Uterus (tissue), 4 donors: ENCODE results near the gene MKRN1. TPM values are rescaled to one million over a fixed set of nuclear protein-coding genes. Genes with fewer than 3 reads are reported as not detected.
"Not testable (repeated sequence)": the region's sequence is repeated elsewhere in the genome, so short reads cannot be mapped to it uniquely, and the experiment has no call there.

Experiments used
- DNase-seq, 2 donors: peaks; one replicate each; pipeline ENCODE4 v3.0.0-alpha.2; 2019 to 2020
- H3K27ac ChIP-seq, 2 donors: fragments of 200-600 bp; sonication (generic); 1 replicate in 1 of 2; 2 replicates in 1 of 2; pipeline ENCODE4 v1.5.1; 2016 to 2018
- H3K27me3 ChIP-seq, 2 donors: fragments of 200-600 bp; sonication (generic); one replicate each; pipeline ENCODE4 v1.5.1; 2018 to 2019; ENCODE audit warnings: control low read depth in 1 of 2
- H3K36me3 ChIP-seq, 2 donors: fragments of 200-600 bp; sonication (generic); one replicate each; pipeline ENCODE4 v1.5.1; 2019; ENCODE audit warnings: control low read depth in 1 of 2
- H3K4me1 ChIP-seq, 2 donors: fragments of 200-600 bp; sonication (generic); one replicate each; pipeline ENCODE4 v1.5.1; 2018 to 2019; ENCODE audit warnings: control low read depth in 1 of 2
- H3K4me3 ChIP-seq, 2 donors: fragments of 200-600 bp; sonication (generic); 1 replicate in 1 of 2; 2 replicates in 1 of 2; pipeline ENCODE4 v1.5.1; 2018 to 2019; ENCODE audit warnings: mild to moderate bottlenecking in 1 of 2
- H3K9me3 ChIP-seq, 2 donors: fragments of 200-600 bp; sonication (generic); one replicate each; pipeline ENCODE4 v1.5.1; 2019; ENCODE audit warnings: control low read depth in 1 of 2
- CTCF ChIP-seq, 4 experiments: fragments of 200-600 bp in 2 of 4; fragments of 450-650 bp in 2 of 4; sonication (generic) in 2 of 4; IDR thresholded peaks; one replicate each; pipeline ENCODE4 v1.5.1; 2016 to 2019; ENCODE audit warnings: antibody characterized with exemption in 4 of 4, mild to moderate bottlenecking in 2 of 4, moderate library complexity in 1 of 4
- POLR2A ChIP-seq, 2 donors: fragments of 450-650 bp; IDR thresholded peaks; one replicate each; pipeline ENCODE4 v1.6.1; 2016; ENCODE audit warnings: antibody characterized with exemption in 2 of 2, mild to moderate bottlenecking in 1 of 2, moderate library complexity in 1 of 2
- intact Hi-C: fragments of 100-400 bp; cut with DNase I; formaldehyde crosslinking; loops from one replicate; pipeline ENCODE4 v1.15.1; 2023; ENCODE audit warnings: low total_unique reads
- total RNA-seq, 4 donors: library from RNA; depleted of rRNA in 3 of 4; stranded (reverse); fragments of >200 nt in 3 of 4; gene quantifications; one replicate each; pipeline versions ENCODE4 v1.1.0 to v1.2.4, GENCODE V29; 2014 to 2023
- donor health status: DM: yes; HTN: yes; CAD: no.

MKRN1 gene
- total RNA-seq, 4 donors from 2014 or later, result 11.0 to 81.6 (median 54.4) TPM

- Histone ChIP-seq H3K36me3 (no peaks in the 10 kb centered on the region), H3K4me3 (no peak overlapping the region), H3K27ac (no peak overlapping the region), H3K4me1 (no peaks in the 10 kb centered on the region), H3K9me3 (no peaks in the 10 kb centered on the region), H3K27me3 (no peaks in the 10 kb centered on the region)
- DNase-seq, result no peak
- intact Hi-C loops, result no loop called here
- TF ChIP-seq CTCF (IDR thresholded peaks at IDR 0.05) (no peak), POLR2A (IDR thresholded peaks at IDR 0.05) (no peak)
Measured at GRCh38 chr7:140454657-140455015, 24.7 kb downstream of the MKRN1 start.

GRCh38 chr7:140453785-140454656 is 25.3 kb downstream of the MKRN1 start:
- H3K36me3 ChIP-seq, intact Hi-C loops, H3K27me3 ChIP-seq, H3K4me3 ChIP-seq, DNase-seq, H3K9me3 ChIP-seq, H3K27ac ChIP-seq, H3K4me1 ChIP-seq: not testable (repeated sequence)

- no peaks in the 10 kb centered on the region for H3K36me3 ChIP-seq
- no peaks in the 10 kb centered on the region for H3K4me1 ChIP-seq
- no peaks in the 10 kb centered on the region for H3K27me3 ChIP-seq
- intact Hi-C loops, result no loop called here
- no peak for DNase-seq
- no peak for TF ChIP-seq CTCF (IDR thresholded peaks at IDR 0.05)
- TF ChIP-seq POLR2A (IDR thresholded peaks at IDR 0.05), result no peak
- no peak overlapping the region for H3K27ac ChIP-seq
- H3K9me3 ChIP-seq, result no peaks in the 10 kb centered on the region
- no peak overlapping the region for H3K4me3 ChIP-seq
Measured at GRCh38 chr7:140453273-140453672, 26.0 kb downstream of the MKRN1 start.

GRCh38 chr7:140451716-140452115 is 27.6 kb downstream of the MKRN1 start:
- H3K4me3 ChIP-seq, result no peak overlapping the region
- no peaks in the 10 kb centered on the region for H3K27me3 ChIP-seq
- H3K9me3 ChIP-seq, result no peaks in the 10 kb centered on the region
- intact Hi-C loops, result no loop called here
- no peaks in the 10 kb centered on the region for H3K36me3 ChIP-seq
- no peaks in the 10 kb centered on the region for H3K4me1 ChIP-seq
- TF ChIP-seq CTCF (IDR thresholded peaks at IDR 0.05), result no peak
- no peak for TF ChIP-seq POLR2A (IDR thresholded peaks at IDR 0.05)
- H3K27ac ChIP-seq, result no peak overlapping the region
- no peak for DNase-seq

- no peak for DNase-seq
Measured at GRCh38 chr7:140448781-140449480, 30.4 kb downstream of the MKRN1 start.

More at GRCh38 chr7:140448781-140449480, 30.4 kb downstream of the MKRN1 start:
- no peak for TF ChIP-seq CTCF (IDR thresholded peaks at IDR 0.05)
- no peak for TF ChIP-seq POLR2A (IDR thresholded peaks at IDR 0.05)
- intact Hi-C loops, result no loop called here
- no peak overlapping the region for H3K27ac ChIP-seq
- no peak overlapping the region for H3K4me3 ChIP-seq
- H3K27me3 ChIP-seq, result no peaks in the 10 kb centered on the region
- no peaks in the 10 kb centered on the region for H3K36me3 ChIP-seq
- no peaks in the 10 kb centered on the region for H3K9me3 ChIP-seq
- H3K4me1 ChIP-seq, result no peaks in the 10 kb centered on the region
